H1 (cell line): Measurements from ENCODE around the gene SEMA7A. TPM values are rescaled to one million over a fixed set of nuclear protein-coding genes. Genes with fewer than 3 reads are reported as not detected.

Experiments used
- CTCF ChIA-PET: fragments of 300-600 bp; sonication (Branson Sonifier 250); formaldehyde crosslinking; loops from one replicate; lab custom pipeline; 2021; ENCODE audit not compliant: partially characterized antibody; lab: Charles Lee
- POLR2A ChIA-PET: fragments of 300-600 bp; sonication (Branson Sonifier 250); formaldehyde crosslinking; loops from one replicate; lab custom pipeline; 2021; ENCODE audit warnings: inconsistent platforms; ENCODE audit not compliant: partially characterized antibody; lab: Charles Lee
- DNase-seq, 2 experiments: peaks; one replicate each; pipeline versions ENCODE4 v3.0.0 to v3.0.0-alpha.2; 2010 to 2022; ENCODE audit warnings: low spot score in 2 of 2, low read depth in 1 of 2, mixed read lengths in 1 of 2
- FAIRE-seq: peaks from 2 replicates; lab custom pipeline; 2011; peaks lifted over from hg19 to GRCh38; lab: Jason Lieb, UNC
- H2AFZ ChIP-seq: 2 replicates; pipeline ENCODE4 v1.8.1; 2012; ENCODE audit warnings: low read length, inconsistent platforms
- H2AK5ac ChIP-seq: 2 replicates; pipeline ENCODE4 v1.6.1; 2013; ENCODE audit warnings: low read depth, low read length
- H2BK120ac ChIP-seq: replicated peaks from 2 replicates; pipeline ENCODE3; 2013; ENCODE audit warnings: low read depth, low read length, inconsistent platforms
- H2BK12ac ChIP-seq: 2 replicates; pipeline ENCODE4 v1.6.1; 2013; ENCODE audit warnings: low read depth, low read length
- H2BK15ac ChIP-seq: 2 replicates; pipeline ENCODE4 v1.6.1; 2013; ENCODE audit warnings: low read length
- H2BK20ac ChIP-seq: 2 replicates; pipeline ENCODE4 v1.6.1; 2013; ENCODE audit warnings: low read length
- H2BK5ac ChIP-seq: 2 replicates; pipeline ENCODE4 v1.6.1; 2013; ENCODE audit warnings: low read depth, low read length
- H3K14ac ChIP-seq: 2 replicates; pipeline ENCODE4 v1.6.1; 2013; ENCODE audit warnings: inconsistent platforms; ENCODE audit not compliant: insufficient read length
- H3K18ac ChIP-seq: 2 replicates; pipeline ENCODE4 v1.6.1; 2013; ENCODE audit warnings: low read length; ENCODE audit errors: extremely low read depth
- H3K23ac ChIP-seq: 2 replicates; pipeline ENCODE4 v1.6.1; 2013; ENCODE audit warnings: inconsistent platforms; ENCODE audit not compliant: insufficient read length
- H3K23me2 ChIP-seq: 2 replicates; pipeline ENCODE4 v1.6.1; 2013; ENCODE audit warnings: low read depth, low read length
- H3K27ac ChIP-seq: 2 replicates; pipeline ENCODE4 v1.6.1; 2011; ENCODE audit warnings: low read depth, low read length, inconsistent platforms
- H3K27me3 ChIP-seq, 4 experiments: replicated peaks in 1 of 4; 1 replicate in 1 of 4; 2 replicates in 3 of 4; pipeline versions ENCODE4 v1.6.1 to v1.8.1; 2011 to 2013; ENCODE audit warnings: low read length in 3 of 4, mild to moderate bottlenecking in 3 of 4, inconsistent platforms in 2 of 4, mixed read lengths in 2 of 4, moderate library complexity in 1 of 4; ENCODE audit not compliant: control insufficient read depth in 3 of 4, insufficient read depth in 3 of 4; ENCODE audit errors: extremely low read depth in 1 of 4
- H3K36me3 ChIP-seq, 4 experiments: 2 replicates each; pipeline versions ENCODE4 v1.6.1 to v1.8.1; 2011 to 2013; ENCODE audit warnings: mild to moderate bottlenecking in 4 of 4, low read length in 3 of 4, moderate library complexity in 2 of 4, control low read depth in 1 of 4, inconsistent platforms in 1 of 4; ENCODE audit not compliant: insufficient read depth in 4 of 4, control insufficient read depth in 2 of 4
- H3K4ac ChIP-seq: replicated peaks from 2 replicates; pipeline ENCODE3; 2013; ENCODE audit warnings: low read length, low read depth, mixed read lengths, inconsistent platforms; ENCODE audit not compliant: insufficient read length
- H3K4me1 ChIP-seq, 4 experiments: replicated peaks in 1 of 4; 1 replicate in 1 of 4; 2 replicates in 3 of 4; pipeline versions ENCODE4 v1.6.1 to v1.8.1; 2011 to 2013; ENCODE audit warnings: low read length in 3 of 4, inconsistent platforms in 2 of 4, mixed read lengths in 1 of 4; ENCODE audit not compliant: insufficient read depth in 4 of 4, control insufficient read depth in 3 of 4
- H3K4me2 ChIP-seq, 2 experiments: 2 replicates each; pipeline versions ENCODE4 v1.6.1 to v1.8.1; 2011 to 2013; ENCODE audit warnings: low read depth in 2 of 2, low read length in 2 of 2, control low read depth in 1 of 2, inconsistent platforms in 1 of 2, mild to moderate bottlenecking in 1 of 2; ENCODE audit not compliant: insufficient read depth in 1 of 2
- H3K4me3 ChIP-seq, 4 experiments: fragments of 200-600, 300-600 bp in 1 of 4; sonication (generic), shearing (Covaris generic), sonication (Bioruptor Twin) in 1 of 4; 2 replicates each; pipeline versions ENCODE4 v1.5.1 to v1.8.1; 2011 to 2016; ENCODE audit warnings: low read length in 4 of 4, low read depth in 3 of 4, control low read depth in 2 of 4, inconsistent platforms in 2 of 4, mild to moderate bottlenecking in 2 of 4, mixed read lengths in 1 of 4, moderate library complexity in 1 of 4; ENCODE audit not compliant: insufficient read depth in 2 of 4; ENCODE audit errors: extremely low read depth in 1 of 4
- H3K56ac ChIP-seq: replicated peaks from 2 replicates; pipeline ENCODE3; 2013; ENCODE audit warnings: low read depth, mild to moderate bottlenecking, mixed read lengths, low read length, inconsistent platforms; ENCODE audit not compliant: insufficient read length
- H3K79me1 ChIP-seq: 2 replicates; pipeline ENCODE4 v1.6.1; 2013; ENCODE audit warnings: low read depth, low read length, control low read depth
- H3K79me2 ChIP-seq, 2 experiments: 2 replicates each; pipeline versions ENCODE4 v1.6.1 to v1.8.1; 2012 to 2013; ENCODE audit warnings: low read length in 2 of 2, mild to moderate bottlenecking in 2 of 2, inconsistent platforms in 1 of 2; ENCODE audit not compliant: insufficient read depth in 2 of 2, control insufficient read depth in 1 of 2
- H3K9ac ChIP-seq, 4 experiments: replicated peaks in 1 of 4; 1 replicate in 1 of 4; 2 replicates in 3 of 4; pipeline versions ENCODE4 v1.6.1 to v1.8.1; 2011 to 2013; ENCODE audit warnings: low read depth in 3 of 4, low read length in 3 of 4, control low read depth in 2 of 4, mild to moderate bottlenecking in 2 of 4, moderate library complexity in 2 of 4, inconsistent platforms in 1 of 4; ENCODE audit errors: extremely low read depth in 1 of 4
- H3K9me3 ChIP-seq, 2 experiments: 2 replicates each; pipeline versions ENCODE4 v1.6.1 to v1.8.1; 2012 to 2013; ENCODE audit warnings: mild to moderate bottlenecking in 2 of 2, moderate library complexity in 2 of 2, control low read depth in 1 of 2, inconsistent platforms in 1 of 2, low read depth in 1 of 2, low read length in 1 of 2, mixed read lengths in 1 of 2; ENCODE audit not compliant: insufficient read depth in 2 of 2
- H4K20me1 ChIP-seq, 2 experiments: replicated peaks in 1 of 2; 2 replicates each; pipeline versions ENCODE3 to v1.8.1; 2011 to 2013; ENCODE audit warnings: inconsistent platforms in 2 of 2, low read length in 2 of 2, mild to moderate bottlenecking in 1 of 2; ENCODE audit not compliant: insufficient read depth in 2 of 2, control insufficient read depth in 1 of 2
- H4K5ac ChIP-seq: 2 replicates; pipeline ENCODE4 v1.6.1; 2013; ENCODE audit warnings: low read length, low read depth, mixed read lengths, inconsistent platforms; ENCODE audit not compliant: insufficient read length
- H4K8ac ChIP-seq: 2 replicates; pipeline ENCODE4 v1.8.0; 2013; ENCODE audit warnings: mild to moderate bottlenecking, moderate library complexity, low read length, inconsistent platforms; ENCODE audit not compliant: insufficient read depth; ENCODE audit errors: extremely low read depth
- H4K91ac ChIP-seq: replicated peaks from 2 replicates; pipeline ENCODE3; 2013; ENCODE audit warnings: low read length, mixed read lengths, inconsistent platforms; ENCODE audit not compliant: insufficient read length
- CTBP2 ChIP-seq: IDR thresholded peaks from 2 replicates; pipeline ENCODE4 v1.7.0; 2011; ENCODE audit warnings: borderline replicate concordance, mild to moderate bottlenecking, moderate library complexity, mixed read lengths, low read length; ENCODE audit not compliant: insufficient read depth, insufficient read length
- EZH2 ChIP-seq: fragments of 200-600 bp; sonication (generic); IDR thresholded peaks from 2 replicates; pipeline ENCODE4 v1.7.1; 2012; ENCODE audit warnings: low read depth, mild to moderate bottlenecking, moderate library complexity, low read length, inconsistent platforms; ENCODE audit not compliant: severe bottlenecking
- GABPA ChIP-seq: IDR thresholded peaks from 2 replicates; pipeline ENCODE4 v1.6.1; 2011; ENCODE audit warnings: mild to moderate bottlenecking, low read length, moderate library complexity, borderline replicate concordance; ENCODE audit not compliant: insufficient read depth
- JUND ChIP-seq: IDR thresholded peaks from 2 replicates; pipeline ENCODE4 v1.6.1; 2011; ENCODE audit warnings: mild to moderate bottlenecking, improper control_type of control experiment, low read length
- NANOG ChIP-seq: IDR thresholded peaks from 2 replicates; pipeline ENCODE4 v1.6.1; 2011; ENCODE audit warnings: low read length, low read depth, mild to moderate bottlenecking, inconsistent platforms; ENCODE audit not compliant: insufficient read depth, poor library complexity, severe bottlenecking
- RXRA ChIP-seq: IDR thresholded peaks from 2 replicates; pipeline ENCODE4 v1.6.1; 2011; ENCODE audit warnings: low read depth, mild to moderate bottlenecking, low read length, moderate library complexity; ENCODE audit not compliant: insufficient read depth
- WGBS, 2 experiments: shearing (Covaris generic) in 1 of 2; methylation state at CpG; one replicate each; pipeline versions ENCODE4 v1.1.6 to v1.1.7; 2013 to 2015; ENCODE audit warnings: low lambda C conversion rate in 2 of 2, mixed read lengths in 2 of 2, inconsistent platforms in 1 of 2, low coverage in 1 of 2, missing lambda C conversion rate in 1 of 2; ENCODE audit not compliant: insufficient replicate concordance in 2 of 2, insufficient coverage in 1 of 2, insufficient read length in 1 of 2; ENCODE audit errors: extremely low coverage in 1 of 2, missing lambda C conversion rate in 1 of 2; 5-methylcytosine and 5-hydroxymethylcytosine counted together
- polyA plus RNA-seq, 7 experiments: library from polyadenylated mRNA; depleted of rRNA in 3 of 7; stranded (reverse) in 5 of 7; unstranded in 2 of 7; fragments of >200 nt in 5 of 7; fragments of 200-250 nt in 2 of 7; gene quantifications; 1 replicate in 5 of 7; 2 replicates in 1 of 7; 4 replicates in 1 of 7; pipeline versions ENCODE4 v1.2.1 to v1.2.3, GENCODE V29; 2011 to 2013; ENCODE audit warnings: missing spikeins in 2 of 7, mixed read lengths in 2 of 7
- total RNA-seq: library from RNA; stranded (reverse); fragmentation: NEBNext Ultra II Directional; extraction: Animal tissue kit (Norgen Biotek cat#: 25700); gene quantifications from 2 replicates; pipeline ENCODE4 v1.2.1, GENCODE V29; 2021
- TF ChIP-seq, protein P1 (sequence below): IDR thresholded peaks from 2 replicates; pipeline ENCODE4 v1.6.1; 2012; ENCODE audit warnings: inconsistent platforms
- TF ChIP-seq, protein P2 (sequence below): IDR thresholded peaks from 2 replicates; pipeline ENCODE4 v1.6.1; 2012; ENCODE audit warnings: inconsistent platforms

SEMA7A gene
- total and polyA plus RNA-seq, 2 of the 8 experiments (the other 6 are each of a cell fraction or from before 2014, with no cell fraction given) = 10.7 to 15.0 TPM

DNA sequence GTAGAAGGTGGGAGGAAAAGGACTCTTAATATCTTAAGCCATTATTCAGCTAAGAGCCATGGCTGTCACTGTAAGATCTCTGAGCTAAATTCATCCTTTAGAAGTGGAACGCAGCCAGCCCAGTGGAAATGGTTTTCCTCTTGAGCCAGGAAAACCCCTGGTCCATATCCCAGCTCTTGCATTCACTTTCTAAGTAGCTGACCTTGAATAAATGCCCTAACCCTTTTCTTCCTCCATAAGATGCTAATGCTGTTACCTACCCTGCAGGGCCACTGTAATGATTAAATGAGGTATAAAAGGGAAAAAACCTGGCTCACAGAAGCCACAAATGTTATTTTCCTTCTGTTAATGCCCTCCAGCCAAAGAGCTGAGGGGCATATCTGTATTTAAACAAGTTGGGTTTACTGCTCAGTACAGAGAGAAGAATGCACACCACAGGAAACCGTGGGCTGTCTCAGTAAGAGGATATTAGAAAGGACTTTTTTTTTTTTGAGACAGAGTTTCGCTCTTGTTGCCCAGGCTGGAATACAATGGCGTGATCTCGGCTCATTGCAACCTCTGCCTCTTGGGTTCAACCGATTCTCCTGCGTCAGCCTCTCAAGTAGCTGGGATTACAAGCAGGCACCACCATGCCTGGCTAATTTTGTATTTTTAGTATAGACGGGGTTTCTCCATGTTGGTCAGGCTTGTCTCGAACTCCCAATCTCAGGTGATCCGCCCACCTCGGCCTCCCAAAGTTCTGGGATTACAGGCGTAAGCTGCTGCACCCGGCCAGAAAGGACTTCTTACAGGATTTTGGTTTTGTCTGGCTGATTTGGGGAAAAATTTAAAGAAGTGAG lies 20.4 kb upstream of the SEMA7A start:
- Histone ChIP-seq H3K36me3 (peaks cover 5 to 32% (median 12%) of the 10 kb centered on the region in 4 experiments), H3K79me1 (no peaks in the 10 kb centered on the region; the same call in 1 of the 2 replicates), H3K18ac (no peak overlapping the region), H4K8ac (no peak overlapping the region), H2BK20ac (no peak overlapping the region), H3K23me2 (0 out of 2 replicates have a peak, but pooled peaks cover 2% of the 10 kb centered on the region), H2BK5ac (no peak overlapping the region), H3K79me2 (no peaks in the 10 kb centered on the region), H2BK15ac (no peak overlapping the region), H2BK12ac (no peak overlapping the region), H4K91ac (no peak overlapping the region), H4K5ac (no peak overlapping the region), H3K4me1 (no peaks in the 10 kb centered on the region; a peak in 1 of 7 replicates), H3K14ac (no peak overlapping the region), H3K4me2 (peak overlapping the region in 1 of 2 experiments; percentile 13; a peak in 1 of 4 replicates), H2AK5ac (no peak overlapping the region), H3K9ac (no peak overlapping the region), H2AFZ (no peak overlapping the region), H3K4ac (no peak overlapping the region), H3K27ac (no peak overlapping the region), H3K27me3 (no peaks in the 10 kb centered on the region), H3K56ac (no peak overlapping the region), H3K4me3 (no peak overlapping the region), H3K23ac (no peak overlapping the region), H4K20me1 (no peaks in the 10 kb centered on the region), H2BK120ac (no peak overlapping the region), H3K9me3 (no peaks in the 10 kb centered on the region)
- POLR2A ChIA-PET = interaction anchor here (0.7 to 1.1 kb wide), 3 partner anchors 12 to 162 kb away, joined by 3 read pairs; partner anchors contain the start of gene CLK3
- CTCF ChIA-PET = interaction anchor here (0.6 to 41.3 kb wide), 8 partner anchors 14 to 314 kb away, joined by 3 to 1311 read pairs (median 5); partner anchors contain the start of gene CYP11A1
- FAIRE-seq (no peak), DNase-seq (no peak)
- TF ChIP-seq CTBP2 = no peak
- TF ChIP-seq RXRA = no peak
- no peak for TF ChIP-seq JUND
- no peak for TF ChIP-seq NANOG
- TF ChIP-seq, protein P1, sequence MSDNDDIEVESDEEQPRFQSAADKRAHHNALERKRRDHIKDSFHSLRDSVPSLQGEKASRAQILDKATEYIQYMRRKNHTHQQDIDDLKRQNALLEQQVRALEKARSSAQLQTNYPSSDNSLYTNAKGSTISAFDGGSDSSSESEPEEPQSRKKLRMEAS = no peak
- TF ChIP-seq EZH2 = no peak
- TF ChIP-seq, protein P2, sequence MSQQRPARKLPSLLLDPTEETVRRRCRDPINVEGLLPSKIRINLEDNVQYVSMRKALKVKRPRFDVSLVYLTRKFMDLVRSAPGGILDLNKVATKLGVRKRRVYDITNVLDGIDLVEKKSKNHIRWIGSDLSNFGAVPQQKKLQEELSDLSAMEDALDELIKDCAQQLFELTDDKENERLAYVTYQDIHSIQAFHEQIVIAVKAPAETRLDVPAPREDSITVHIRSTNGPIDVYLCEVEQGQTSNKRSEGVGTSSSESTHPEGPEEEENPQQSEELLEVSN = no peak
- TF ChIP-seq GABPA = no peak
- 87% methylated on average over 13 of the region's 13 CpGs; no CpG with 5 or more reads in 1 of the 2 experiments for WGBS, 2 experiments
